ENCODE measurements around the gene C2CD4A. TPM values are rescaled to one million over a fixed set of nuclear protein-coding genes. Genes with fewer than 3 reads are reported as not detected.
A peak's percentile ranks its signal among the peaks of the same experiment; 100 is the strongest.

The C2CD4A gene, protein sequence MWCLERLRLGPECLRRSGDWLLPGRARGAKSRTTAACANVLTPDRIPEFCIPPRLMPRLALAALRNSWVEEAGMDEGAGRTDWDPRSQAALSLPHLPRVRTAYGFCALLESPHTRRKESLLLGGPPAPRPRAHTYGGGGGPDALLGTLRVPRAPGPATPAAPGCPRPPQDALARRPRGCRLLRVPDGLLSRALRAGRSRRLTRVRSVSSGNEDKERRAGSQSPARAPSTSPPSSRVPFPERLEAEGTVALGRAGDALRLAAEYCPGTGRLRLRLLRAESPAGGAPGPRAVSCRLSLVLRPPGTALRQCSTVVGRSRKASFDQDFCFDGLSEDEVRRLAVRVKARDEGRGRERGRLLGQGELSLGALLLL
- 0.46 and 1.1 TPM in 2 replicates for total RNA-seq
- 0.10 and 0.33 TPM in 2 replicates for polyA plus RNA-seq
- 0.23 and 0.25 TPM in 2 replicates for polyA plus RNA-seq (2011; cell fraction: cytosol; rRNA removed)
- polyA plus RNA-seq (2011; cell fraction: nucleus; rRNA removed) = 0.64 and 0.80 TPM in 2 replicates
- 0.25 and 0.37 TPM in 2 replicates for polyA plus RNA-seq (2012)
- 0.06 and 0.34 TPM in 2 replicates for polyA minus RNA-seq
- not detected for polyA minus RNA-seq (2011; cell fraction: cytosol; rRNA and poly(A)+ RNA removed)
- 1.6 and 2.3 TPM in 2 replicates for polyA minus RNA-seq (2011; cell fraction: nucleus; rRNA and poly(A)+ RNA removed)
- Bru-seq, nascent RNA = percentile 31 among the genes with signal in this experiment
- percentile 18 among the genes with signal in this experiment for BruChase-seq, experiment 1, labeled RNA remaining after a 6-hour chase
- BruChase-seq, experiment 2, labeled RNA remaining after a 2-hour chase = percentile 32 among the genes with signal in this experiment
- long read RNA-seq, partial matches to known transcripts = 0 of 2 reads
- long read RNA-seq, other reads (novel, unspliced or antisense) = 2 of 2 reads

GRCh38 chr15:62066663-62067447 lies at the start of gene C2CD4A:
C2CD4A (plus strand) TSS chr15:62066977; CDS start chr15:62067614, 637 bp downstream.
- Histone ChIP-seq H2AFZ (ENCODE audit: low read depth, low read length) (peak within 1 kb of the TSS; percentile 94), H3K27me3 (ENCODE audit: control insufficient read depth in 2 of 2, insufficient read depth in 2 of 2, low read length in 2 of 2) (no peaks in the 10 kb centered on the region), H3K4me1 (ENCODE audit: control insufficient read depth, extremely low read depth, insufficient read depth, low read length) (peaks cover 31% of the 10 kb centered on the region), H3K27ac (ENCODE audit: insufficient read depth, low read depth, low read length) (no peak within 1 kb of the TSS), H3K4me3 (replicated peaks in 1 of 3; ENCODE audit: insufficient read depth in 1 of 3, low read depth in 1 of 3, low read length in 3 of 3) (peak within 1 kb of the TSS; percentile 37 to 44 (median 38)), H3K9me3 (replicated peaks; ENCODE audit: control insufficient read depth, insufficient read depth, low read length) (no peaks in the 10 kb centered on the region), H3K9me1 (replicated peaks; ENCODE audit: control insufficient read depth, extremely low read depth, insufficient read depth, low read length) (no peaks in the 10 kb centered on the region), H3K9ac (replicated peaks; ENCODE audit: extremely low read depth, insufficient read depth, low read length) (no peak within 1 kb of the TSS), H3K79me2 (ENCODE audit: control insufficient read depth, insufficient read depth, low read length) (no peaks in the 10 kb centered on the region), H3K36me3 (ENCODE audit: control insufficient read depth in 2 of 2, extremely low read depth in 1 of 2, insufficient read depth in 2 of 2, low read length in 2 of 2) (no peaks in the 10 kb centered on the region), H3K4me2 (ENCODE audit: insufficient read depth, low read length) (peak within 1 kb of the TSS; percentile 67), H4K20me1 (replicated peaks; ENCODE audit: control insufficient read depth, extremely low read depth, insufficient read depth, low read length) (no peaks in the 10 kb centered on the region)
- dilution Hi-C loops (cut with MboI; ENCODE audit: extremely low pct_ligation_motif_present, low sequenced_read_pairs) = no loop called here
- FAIRE-seq (peak; percentile 12), DNase-seq (ENCODE audit: low read depth, low spot score) (peak; percentile 81)
- ChIA-PET CTCF (interaction anchor here (0.8 to 3.2 kb wide), 13 partner anchors 17 to 841 kb away, joined by 3 to 25 read pairs (median 3); partner anchors contain the start of gene C2CD4B), POLR2A (no interaction called here)
- intact Hi-C loops (cut with micrococcal nuclease) = no loop called here
- TSS peak; percentile 70 for BruUV-seq (replicated peaks)
- TF ChIP-seq FOS (IDR thresholded peaks at IDR 0.05; ENCODE audit: borderline replicate concordance, insufficient read depth, low read length) = no peak
- TF ChIP-seq, protein P1, sequence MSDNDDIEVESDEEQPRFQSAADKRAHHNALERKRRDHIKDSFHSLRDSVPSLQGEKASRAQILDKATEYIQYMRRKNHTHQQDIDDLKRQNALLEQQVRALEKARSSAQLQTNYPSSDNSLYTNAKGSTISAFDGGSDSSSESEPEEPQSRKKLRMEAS (IDR thresholded peaks at IDR 0.05; ENCODE audit: insufficient read depth, insufficient read length) = peak; percentile 48
- TF ChIP-seq, protein P2, sequence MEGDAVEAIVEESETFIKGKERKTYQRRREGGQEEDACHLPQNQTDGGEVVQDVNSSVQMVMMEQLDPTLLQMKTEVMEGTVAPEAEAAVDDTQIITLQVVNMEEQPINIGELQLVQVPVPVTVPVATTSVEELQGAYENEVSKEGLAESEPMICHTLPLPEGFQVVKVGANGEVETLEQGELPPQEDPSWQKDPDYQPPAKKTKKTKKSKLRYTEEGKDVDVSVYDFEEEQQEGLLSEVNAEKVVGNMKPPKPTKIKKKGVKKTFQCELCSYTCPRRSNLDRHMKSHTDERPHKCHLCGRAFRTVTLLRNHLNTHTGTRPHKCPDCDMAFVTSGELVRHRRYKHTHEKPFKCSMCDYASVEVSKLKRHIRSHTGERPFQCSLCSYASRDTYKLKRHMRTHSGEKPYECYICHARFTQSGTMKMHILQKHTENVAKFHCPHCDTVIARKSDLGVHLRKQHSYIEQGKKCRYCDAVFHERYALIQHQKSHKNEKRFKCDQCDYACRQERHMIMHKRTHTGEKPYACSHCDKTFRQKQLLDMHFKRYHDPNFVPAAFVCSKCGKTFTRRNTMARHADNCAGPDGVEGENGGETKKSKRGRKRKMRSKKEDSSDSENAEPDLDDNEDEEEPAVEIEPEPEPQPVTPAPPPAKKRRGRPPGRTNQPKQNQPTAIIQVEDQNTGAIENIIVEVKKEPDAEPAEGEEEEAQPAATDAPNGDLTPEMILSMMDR (IDR thresholded peaks at IDR 0.05; ENCODE audit: extremely low read depth in 1 of 2, insufficient read depth in 1 of 2, low read depth in 1 of 2, low read length in 2 of 2) = peak in 1 of 2 donors; percentile 43
